ENCODE results near the gene FKBP5.
A peak's percentile ranks its signal among the peaks of the same experiment; 100 is the strongest.

Gene FKBP5

DNA sequence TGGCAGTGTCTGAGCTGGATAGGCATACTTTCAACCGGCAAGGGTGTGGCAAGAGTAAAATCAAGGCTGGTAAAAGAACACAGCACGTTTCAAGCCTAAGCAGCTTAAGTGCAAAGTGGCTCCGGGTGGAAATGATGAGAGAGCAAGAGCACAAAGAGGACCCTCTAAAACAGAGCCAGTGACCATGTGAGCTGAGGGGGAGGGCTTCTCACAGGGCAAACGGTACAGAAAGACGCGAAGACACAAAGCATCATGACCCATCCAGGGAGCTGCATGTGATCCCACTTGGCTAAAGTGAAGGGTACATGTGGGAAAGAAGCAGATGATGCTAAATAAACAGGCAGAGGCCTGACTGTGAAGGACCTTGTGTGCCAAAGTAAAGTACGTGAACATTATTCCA is 25.7 kb downstream of the FKBP5 start:
- DNase-seq: no peak

DNA sequence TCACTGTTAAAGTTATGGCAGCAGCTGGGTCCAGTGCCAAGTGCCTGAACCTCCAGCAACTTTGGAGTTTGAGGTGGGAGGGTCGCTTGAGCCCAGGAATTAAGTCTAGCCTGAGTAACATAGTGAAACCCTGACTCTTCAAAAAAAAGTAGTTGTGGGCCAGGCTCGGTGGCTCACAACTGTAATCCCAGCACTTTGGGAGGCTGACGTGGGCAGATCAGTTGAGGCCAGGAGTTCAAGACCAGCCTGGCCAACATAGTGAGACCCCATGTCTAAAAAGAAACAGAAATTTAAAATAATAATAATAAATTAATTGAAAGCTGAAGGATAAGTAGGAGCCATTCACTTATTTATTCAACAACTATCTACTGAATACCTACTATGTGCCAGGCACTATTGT is 33.8 kb downstream of the FKBP5 start:
- DNase-seq: no peak

DNA sequence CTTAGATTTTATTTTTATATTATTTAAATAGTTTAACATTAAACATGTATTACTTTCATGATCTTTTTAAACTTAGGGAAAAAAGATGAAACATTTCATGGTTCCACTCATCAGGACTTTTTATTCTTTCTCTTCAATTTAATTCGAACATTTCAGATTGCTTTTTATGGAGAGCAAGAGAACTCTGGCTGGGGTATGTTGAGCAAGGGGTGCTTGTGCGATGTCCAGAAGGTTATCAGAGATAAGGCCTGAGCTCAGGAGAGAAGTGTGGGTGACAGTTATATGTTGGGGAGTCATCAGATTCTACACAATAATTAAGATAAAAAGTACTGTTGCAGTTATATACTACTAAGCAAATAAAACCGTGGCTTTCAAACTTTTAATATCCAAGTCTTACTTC is 37.5 kb downstream of the FKBP5 start:
- no peak for DNase-seq

DNA sequence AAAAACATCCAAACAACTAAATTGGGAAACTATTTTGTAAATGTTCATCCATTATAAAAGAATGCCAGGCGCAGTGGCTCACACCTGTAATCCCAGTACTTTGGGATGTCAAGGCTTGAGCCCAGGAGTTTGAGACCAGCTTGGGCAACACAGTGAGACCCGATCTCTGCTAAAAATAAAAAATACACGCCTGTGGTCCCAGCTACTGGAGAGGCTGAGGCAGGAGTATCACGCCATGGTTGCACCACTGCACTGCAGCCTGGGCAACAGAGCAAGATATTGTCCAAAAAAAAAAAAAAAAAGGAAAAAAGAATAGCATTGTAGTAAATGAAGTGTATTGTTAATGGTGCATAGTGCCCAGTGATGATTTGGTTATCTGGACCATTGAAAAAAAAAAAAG is 38.7 kb downstream of the FKBP5 start:
- DNase-seq: no peak

DNA sequence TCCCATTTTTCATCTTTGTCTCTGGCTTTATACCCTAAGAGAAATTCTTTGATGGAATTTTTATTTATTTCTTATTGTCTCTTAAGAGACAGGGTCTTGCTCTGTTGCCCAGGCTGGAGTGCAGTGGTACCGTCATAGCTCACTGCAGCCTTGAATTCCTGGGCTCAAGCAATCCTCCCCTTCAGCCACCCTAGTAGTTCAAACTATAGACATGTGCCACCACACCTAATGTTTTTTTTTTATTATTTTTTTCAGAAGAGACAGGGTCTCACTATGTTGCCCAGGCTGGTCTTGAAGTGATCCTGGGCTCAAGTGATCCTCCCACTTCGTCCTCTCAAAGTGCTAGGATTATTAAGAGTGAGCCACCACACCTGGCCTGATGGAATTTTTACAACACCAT is 40.5 kb downstream of the FKBP5 start:
- no peak for DNase-seq

DNA sequence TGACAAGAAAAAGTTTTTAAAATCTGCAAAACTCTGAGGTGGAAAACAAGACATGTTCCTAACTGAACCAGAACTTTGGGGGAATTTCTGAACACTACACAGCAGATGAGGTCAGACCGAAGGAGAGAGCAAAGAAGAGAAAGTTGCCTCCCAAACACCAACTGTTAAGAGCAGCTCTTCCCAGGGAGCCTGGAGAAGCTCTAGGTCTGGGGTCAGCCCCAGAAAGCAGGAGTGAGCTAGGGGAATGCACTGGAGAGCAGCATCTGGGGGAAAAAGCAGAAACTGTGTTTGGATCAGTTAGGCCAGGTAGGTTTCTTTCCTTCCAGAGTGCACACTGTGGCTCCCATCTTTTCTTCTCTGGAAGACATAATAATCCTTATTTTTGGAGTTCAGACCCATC is 41.3 kb downstream of the FKBP5 start:
- DNase-seq: no peak

DNA sequence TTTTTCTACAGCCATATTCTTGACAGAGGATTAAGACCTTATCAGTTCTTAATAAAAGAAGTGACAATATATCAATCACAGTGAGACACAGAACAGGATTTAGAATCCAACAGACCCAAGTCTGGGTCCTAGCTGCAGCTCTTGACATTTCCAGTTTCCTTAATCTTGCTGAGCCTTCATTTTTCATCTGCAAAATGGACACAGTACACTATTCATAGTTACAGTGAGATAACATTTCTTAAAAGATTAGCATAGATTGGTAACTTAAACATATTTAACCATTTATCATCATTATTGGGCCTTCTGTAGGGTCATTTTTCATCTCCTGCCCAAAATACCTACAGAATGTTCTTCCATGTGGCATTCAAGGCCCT is 45.6 kb downstream of the FKBP5 start:
- no peak for DNase-seq

DNA sequence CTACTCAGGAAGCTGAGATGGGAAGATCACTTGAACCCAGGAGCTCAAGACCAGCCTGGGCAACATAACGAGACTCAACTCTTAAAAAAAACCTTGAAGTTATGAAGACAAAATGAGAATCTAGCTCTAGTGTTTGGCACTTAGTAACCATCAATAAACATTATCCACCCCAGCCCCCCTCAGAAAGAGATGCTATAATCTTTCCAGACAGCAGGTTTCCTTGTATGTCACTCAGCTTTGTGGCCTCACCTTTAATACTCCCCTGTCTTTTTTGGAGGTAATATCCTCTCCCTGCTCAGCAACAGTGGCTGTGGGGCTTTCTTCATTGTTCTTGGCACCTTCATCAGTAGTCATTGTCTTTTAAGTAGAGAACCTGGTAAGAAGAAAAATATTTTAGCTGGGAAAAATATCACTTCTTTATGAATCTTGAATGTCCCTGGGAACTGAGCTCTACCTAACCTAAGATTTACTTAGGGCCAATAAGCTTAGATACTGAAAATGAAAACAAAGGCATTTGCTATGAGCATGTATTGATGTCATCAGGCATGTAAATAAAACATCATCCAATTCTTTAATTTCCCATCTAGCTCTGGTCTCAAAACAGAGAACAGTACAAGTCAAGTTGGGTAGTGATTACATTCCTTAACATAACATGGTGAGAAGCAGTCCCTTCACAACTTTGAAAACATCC is 46.1 kb downstream of the FKBP5 start:
- no peak for DNase-seq

DNA sequence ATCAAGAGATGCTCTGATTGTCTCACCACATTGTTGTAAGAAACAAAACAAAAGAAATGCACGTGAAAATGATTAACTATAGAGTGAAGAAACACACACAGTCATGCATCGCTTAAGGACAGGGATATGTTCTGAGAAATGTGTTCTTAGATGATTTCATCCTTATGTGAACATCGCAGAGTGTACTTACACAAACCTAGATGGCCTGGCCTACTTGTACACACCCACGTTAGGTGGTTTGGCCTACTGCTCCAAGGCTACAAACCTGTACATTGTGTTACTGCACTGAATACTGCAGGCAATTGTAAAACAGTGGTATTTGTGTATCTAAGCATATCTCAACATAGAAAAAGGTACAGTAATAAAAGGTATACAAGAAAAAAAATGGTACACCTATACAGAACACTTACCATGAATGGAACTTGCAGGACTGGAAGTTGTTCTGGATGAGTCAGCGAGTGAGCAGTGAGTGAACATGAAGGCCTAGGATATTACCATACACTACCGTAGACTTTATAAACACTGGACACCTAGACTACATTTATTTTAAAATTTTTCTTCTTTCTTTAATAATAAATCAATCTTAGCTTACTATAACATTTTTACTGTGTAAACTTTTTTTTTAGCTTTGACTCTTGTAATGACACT is 48.6 kb downstream of the FKBP5 start:
- DNase-seq: no peak

DNA sequence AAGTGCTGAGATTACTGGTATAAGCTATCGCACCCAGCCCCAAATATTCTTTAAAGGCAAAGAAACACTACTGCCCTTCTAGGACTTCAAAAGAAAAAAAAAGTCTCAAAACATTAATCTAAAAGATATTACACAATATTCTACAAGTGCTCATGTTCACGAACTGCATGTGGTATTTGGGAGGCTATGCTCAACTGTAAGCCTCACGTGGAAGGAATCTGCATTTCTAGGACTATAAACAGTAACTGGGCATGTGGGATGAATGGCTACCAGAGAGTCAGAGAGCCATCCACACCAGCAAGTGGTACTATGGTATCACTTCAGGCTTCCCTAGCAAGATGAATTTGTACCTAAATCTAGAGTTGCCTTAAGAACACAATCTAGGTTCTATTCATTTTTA is 50.0 kb downstream of the FKBP5 start:
- no peak for DNase-seq

DNA sequence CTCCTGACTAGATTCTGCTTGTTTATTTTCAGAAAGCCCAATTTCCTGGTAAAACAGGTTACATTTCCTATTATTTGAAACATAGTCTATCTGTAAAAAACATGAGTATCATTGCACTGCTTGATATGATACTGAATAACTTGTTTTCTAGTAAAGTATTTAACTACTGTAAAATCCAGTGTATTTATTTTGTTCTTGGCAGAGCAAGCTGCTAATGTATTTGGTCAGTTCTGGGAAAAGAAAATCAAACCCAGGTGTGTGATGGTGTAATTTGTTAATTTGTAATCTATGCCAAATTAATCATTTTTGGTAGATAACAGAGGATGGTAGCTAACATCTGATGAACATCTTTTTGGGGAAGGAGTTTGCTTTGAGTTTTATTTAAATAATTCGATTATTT is 50.8 kb downstream of the FKBP5 start:
- DNase-seq: no peak

DNA sequence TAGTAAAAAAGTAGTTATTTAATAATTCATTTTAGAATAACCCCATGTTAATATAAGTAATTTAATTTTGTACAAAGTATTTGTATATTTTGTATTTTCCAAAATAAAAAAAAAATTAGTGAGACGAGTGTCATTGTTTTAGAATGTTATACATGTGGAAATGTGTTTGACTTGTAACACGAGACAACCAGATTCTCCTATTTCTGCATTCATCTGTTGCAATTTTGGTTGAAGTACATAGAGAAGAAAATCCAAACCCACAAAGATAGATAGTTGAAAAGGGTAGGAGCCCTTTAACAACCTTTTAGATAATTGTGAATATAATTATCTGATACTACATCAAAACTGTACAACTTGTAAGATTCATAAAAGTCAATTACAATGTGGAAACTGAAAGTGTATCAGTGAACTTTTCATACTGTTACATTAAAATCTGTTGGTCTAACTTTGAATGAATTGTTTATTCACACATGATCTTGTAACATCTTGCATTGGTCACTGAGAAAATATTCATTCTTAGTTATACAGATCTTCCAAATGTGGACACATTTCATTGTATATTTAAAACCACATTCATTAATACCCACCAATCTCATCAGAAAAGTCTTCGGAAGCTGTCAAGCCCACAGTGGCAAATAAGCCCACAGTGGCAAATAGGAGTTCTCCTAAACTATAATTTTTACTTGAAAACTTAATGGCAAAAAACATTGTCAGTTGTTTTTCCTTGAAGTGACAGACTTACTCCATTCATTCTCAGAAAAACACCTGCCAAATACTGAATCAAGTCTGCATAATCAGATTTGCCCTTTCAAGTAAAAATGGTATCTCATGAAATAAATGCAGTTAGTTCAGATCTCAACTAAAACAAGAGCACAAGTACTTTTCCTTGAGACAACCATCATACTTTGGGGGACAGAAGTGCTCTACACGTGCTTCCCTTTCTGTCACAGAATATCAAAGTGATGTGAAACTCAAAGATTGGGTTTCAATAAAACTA is 52.8 kb downstream of the FKBP5 start:
- DNase-seq: no peak

DNA sequence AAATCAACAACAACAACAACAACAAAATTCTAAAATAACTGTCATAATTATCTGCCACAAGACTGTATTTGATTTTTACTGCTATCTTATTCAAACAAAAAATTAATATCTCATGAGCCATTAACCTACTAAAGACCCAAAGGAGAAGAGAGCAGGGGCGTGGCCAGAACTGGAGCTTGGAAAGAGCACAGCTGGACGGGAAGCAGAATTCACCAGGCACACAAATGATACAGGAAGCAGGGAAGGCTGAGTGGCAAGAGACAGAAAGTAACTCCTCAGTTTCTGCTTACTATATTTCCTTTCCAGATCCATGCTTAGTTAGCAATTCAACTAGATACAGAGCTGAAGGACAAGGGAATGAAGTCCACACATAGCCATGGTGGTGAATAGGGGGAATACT is 54.4 kb downstream of the FKBP5 start:
- DNase-seq: no peak

DNA sequence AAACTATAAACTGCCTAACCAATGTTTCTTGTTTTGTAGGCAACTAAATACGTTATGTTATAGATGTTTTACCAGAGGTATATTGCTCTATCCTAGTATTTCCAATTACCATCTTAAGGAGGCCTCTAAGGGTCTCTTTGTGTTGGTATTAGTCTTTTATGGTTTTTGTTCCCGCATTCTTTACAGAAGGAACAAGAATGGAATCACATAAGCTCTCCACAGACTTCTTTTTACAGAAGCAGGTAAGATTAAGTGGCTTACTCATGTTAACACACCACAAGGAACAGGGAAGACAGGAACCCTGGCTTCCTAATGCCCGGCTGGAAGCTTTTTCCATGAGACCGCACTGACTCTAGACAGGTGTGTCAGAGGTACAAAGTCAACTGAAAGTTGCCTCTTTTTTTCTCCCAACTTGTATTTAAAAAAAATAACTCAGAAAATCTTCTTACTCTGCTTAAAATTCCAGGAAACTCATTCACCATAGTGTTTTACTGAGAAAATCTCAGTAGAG is 55.1 kb downstream of the FKBP5 start:
- no peak for DNase-seq

DNA sequence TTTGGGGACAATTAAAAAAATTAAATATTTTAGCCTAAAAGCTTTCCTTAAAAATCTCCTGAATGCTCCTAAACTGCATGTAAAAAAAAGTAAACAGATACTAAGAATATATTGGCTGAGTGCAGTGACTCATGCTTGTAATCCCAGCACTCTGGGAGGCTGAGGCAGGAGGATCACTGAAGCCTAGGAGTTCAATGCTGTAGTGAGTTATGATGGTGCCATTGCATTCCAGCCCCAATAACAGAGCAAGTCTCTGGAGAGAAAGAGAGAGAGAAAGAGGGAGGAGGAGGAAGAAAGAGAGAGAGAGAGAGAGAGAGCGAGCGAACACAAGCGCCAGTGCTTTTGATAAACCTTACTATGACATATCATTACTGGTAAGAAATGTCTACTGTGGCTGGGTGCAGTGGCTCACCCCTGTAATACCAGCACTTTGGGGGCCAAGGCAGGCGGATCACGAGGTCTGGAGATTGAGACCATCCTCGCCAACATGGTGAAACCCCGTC is 58.8 kb downstream of the FKBP5 start:
- DNase-seq: no peak

DNA sequence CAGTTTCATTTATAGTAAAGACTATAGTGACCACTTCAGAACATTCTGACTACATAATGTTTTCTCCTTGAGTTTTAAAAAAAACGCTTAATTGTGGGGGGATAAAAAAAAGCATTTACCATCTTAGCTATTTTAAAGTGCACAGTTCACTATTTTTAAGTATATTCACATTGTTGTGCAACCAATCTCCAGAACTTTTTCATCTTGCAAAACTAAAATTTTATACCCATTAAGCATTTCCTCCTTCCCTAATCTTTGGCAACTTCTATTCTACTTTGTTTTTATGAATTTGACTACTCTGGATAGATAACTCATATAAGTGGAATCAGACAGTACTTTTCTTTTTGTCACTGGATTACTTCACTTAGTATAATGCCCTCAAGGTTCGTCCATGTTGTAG is 62.3 kb downstream of the FKBP5 start:
- DNase-seq: no peak

DNA sequence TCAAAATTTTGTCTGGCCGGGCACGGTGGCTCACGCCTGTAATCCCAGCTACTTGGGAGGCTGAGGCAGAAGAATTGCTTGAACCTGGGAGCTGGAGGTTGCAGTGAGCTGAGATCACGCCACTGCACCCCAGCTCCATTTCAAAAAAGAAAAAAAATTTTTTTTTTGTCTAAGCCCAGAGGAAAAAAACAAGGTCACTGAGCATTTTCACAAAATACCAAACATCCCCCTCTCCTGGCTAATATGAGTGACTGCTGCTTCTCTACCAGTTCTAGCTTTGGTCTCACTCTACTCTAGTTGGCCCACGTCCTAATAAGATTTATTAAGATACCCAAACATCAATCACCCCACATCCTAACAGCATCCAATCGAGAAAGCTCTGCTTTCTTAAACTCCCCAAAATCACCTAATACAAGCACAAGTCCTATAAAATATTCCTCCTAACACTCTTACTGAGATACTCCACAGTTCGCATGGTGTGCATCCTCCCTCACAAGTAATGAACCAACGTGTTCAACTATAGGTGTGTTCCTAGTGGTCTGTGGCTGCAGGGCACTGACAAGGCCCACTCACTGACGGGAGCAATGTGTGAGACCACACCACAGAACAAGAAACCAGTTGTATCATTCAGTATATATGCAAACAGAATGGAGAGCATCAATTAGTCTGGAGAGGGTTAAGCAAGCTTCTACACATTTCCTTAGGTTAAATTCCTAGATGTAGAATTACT is 64.2 kb downstream of the FKBP5 start:
- DNase-seq: no peak

DNA sequence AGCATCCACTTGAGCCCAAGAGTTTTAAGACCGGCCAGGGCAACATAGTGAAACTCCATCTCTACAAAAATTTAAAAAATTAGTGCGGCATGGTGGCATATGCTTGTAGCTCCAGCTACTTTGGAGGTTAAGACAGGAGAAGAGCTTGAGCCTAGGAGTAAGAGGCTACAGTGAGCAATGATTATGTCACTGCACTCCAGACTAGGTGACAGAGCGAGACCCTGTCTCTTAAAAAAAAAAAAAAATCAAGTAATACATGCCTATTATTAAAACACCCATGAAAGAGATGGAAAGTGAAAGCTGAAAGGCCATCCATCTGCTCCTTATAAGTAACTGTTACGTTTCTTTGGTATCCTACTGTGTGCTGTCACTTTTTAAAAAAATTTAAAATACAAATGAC is 66.4 kb downstream of the FKBP5 start:
- DNase-seq: no peak

DNA sequence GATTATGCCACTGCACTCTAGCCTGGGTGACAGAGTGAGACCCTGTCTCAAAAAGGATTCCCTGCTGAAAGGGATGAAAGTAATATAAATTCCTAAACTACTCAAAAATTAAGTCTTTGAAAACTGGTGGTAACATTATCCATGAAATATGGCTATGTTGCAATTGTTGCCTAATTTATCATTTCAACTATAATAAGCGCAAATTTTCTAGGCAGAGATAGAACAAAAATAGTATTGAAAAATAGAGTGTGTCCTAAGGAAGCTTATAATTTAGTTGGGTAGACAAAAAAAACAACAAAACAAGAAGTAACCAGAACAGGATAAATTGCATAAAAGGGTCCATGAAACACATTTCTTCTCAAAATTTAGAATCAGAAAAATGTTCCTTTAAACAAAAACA is 68.0 kb downstream of the FKBP5 start:
- no peak for DNase-seq

DNA sequence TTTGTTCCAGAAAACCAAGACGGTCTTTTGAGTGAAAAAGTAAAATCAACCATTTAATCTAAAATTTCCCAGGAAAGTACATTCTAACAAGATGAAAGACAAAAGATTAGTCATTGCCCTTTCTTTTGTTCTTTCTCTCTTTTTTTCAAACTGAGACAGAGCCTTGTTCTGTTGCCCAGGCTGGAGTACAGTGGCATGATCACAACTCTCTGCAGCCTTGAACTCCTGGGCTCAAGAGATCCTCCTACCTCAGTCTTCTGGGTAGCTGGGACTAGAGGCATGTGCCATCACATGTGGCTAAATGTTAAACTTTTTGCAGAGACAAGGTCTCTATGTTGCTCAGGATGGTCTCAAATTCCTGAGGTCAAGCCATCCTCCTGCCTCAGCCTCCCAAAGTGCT is 75.0 kb downstream of the FKBP5 start:
- no peak for DNase-seq

DNA sequence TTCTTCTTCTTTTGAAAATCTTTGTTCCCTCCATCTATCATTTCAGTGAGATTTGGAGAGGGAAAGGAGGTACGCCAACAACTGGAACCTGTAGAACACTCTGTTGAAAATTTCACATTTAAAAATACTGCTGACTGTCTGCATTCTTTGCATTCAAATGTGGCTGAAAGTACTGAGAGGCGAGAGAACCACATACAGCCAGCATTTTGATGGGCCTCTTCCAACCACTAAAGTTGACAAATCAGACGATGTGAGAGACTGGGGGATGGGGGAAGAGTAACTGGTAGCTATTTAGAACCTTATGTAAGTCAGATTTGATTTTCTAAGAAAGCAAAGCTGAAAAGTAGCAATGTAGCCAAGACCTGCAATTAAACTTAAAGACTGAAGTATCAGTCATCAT is 77.5 kb downstream of the FKBP5 start:
- DNase-seq: peak in 1 of 2 experiments; percentile 30

DNA sequence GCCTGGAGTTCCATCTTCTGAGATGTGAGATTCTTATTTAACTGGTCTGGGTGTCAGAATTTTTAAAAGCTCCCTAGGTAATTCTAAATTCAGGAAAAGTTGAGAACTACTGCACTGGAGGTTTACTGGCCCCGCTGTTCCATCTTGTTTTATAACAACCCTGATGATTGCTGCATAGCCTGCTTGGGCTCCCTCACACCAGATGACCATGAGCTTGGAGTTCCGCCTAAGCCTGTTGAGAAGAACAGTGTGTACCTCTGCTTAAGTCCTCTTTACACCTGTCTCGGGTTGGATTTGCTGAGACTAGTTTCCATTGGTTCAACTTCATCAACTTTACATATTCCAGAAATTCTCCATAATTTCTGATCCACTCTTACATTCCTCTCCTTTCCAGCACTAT is 77.9 kb downstream of the FKBP5 start:
- DNase-seq: no peak

DNA sequence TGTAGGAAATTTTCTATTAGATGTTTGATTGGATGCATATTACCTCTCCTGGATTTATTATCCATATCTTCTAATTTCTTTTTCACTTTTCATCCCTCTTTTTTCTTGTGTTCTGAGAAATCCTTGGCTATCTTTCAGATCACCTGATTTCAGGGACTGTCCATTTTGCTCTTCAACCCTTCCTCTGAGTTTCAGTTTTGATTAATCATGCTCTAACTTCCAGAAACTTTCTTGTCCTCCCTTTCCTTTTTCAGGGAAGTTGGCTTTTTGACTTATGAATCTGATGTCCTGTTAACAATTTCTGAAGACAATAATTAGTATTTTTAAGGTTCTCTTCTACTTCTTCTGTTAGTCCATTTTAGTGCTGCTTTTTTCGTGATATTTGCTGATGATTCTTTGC is 79.1 kb downstream of the FKBP5 start:
- DNase-seq: no peak
